Neuron (in vitro differentiated cells): ENCODE results near the gene LRRC43.

Experiments used
- H2AFZ ChIP-seq: one replicate; pipeline ENCODE4 v1.6.1; 2013; ENCODE audit warnings: low read depth, mild to moderate bottlenecking, inconsistent platforms, low read length, moderate library complexity
- H3K27me3 ChIP-seq: one replicate; pipeline ENCODE4 v1.6.1; 2013; ENCODE audit warnings: low read length; ENCODE audit not compliant: insufficient read depth
- H3K36me3 ChIP-seq: one replicate; pipeline ENCODE4 v1.6.1; 2013; ENCODE audit warnings: low read length; ENCODE audit not compliant: insufficient read depth
- H3K4me1 ChIP-seq: one replicate; pipeline ENCODE4 v1.6.1; 2013; ENCODE audit warnings: low read length; ENCODE audit not compliant: insufficient read depth
- H3K4me3 ChIP-seq: 2 replicates; pipeline ENCODE4 v1.5.1; 2013; ENCODE audit warnings: mild to moderate bottlenecking, low read length, moderate library complexity
- H3K9me3 ChIP-seq: one replicate; pipeline ENCODE4 v1.6.1; 2013; ENCODE audit warnings: low read length

The LRRC43 gene

DNA sequence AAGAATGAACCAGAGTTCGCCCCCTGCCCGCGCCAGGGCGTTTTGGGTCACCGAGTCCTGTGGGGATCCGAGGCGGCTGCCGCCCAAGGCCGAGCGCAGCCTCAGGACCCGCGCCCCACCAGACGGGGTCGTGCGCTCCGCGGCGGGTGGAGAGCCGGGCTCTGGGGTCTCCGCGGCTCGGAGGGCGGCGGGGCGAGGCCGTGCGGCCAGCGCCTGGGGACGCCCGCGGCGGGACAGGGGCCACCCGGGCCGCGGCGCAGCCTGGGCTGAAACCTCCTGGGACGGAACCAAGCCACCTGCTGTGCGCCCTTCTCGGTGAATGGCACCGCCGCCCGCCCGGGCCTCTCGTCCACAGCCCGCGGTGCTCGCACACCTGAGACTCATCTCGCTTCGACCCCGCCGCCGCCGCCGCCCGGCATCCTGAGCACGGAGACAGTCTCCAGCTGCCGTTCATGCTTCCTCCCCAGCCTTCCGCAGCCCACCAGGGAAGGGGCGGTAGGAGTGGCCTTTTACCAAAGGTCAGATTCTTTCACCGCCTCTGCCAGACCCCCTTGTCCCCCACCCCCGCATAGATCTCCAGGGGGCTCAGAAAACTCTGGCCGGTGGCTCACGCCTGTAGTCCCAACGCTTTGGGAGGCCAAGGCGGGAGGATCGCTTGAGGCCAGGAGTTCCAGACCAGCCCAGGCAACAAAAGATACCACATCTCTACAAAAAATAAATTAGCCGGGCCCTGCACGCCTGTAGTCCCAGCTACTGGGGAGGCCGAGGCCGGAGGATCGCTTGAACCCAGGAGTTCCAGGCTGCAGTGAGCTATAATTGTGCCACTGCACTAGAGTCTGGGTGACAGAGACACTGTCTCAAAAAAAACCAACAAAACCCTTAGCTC, 21.5 kb downstream of the LRRC43 start:
- Histone ChIP-seq H3K27me3 (peaks cover 48% of the 10 kb centered on the region), H3K9me3 (peaks cover 3% of the 10 kb centered on the region), H2AFZ (peak overlapping the region; percentile 23), H3K4me1 (peaks cover 3% of the 10 kb centered on the region), H3K36me3 (peaks cover 26% of the 10 kb centered on the region), H3K4me3 (peak overlapping the region; percentile 44)

- Histone ChIP-seq H3K27me3 (peaks cover 42% of the 10 kb centered on the region), H3K36me3 (peaks cover 35% of the 10 kb centered on the region), H3K4me1 (peaks cover 3% of the 10 kb centered on the region), H2AFZ (no peak overlapping the region), H3K9me3 (no peaks in the 10 kb centered on the region), H3K4me3 (no peak overlapping the region)
Measured at GRCh38 chr12:122205053-122205925, 22.4 kb downstream of the LRRC43 start.

GRCh38 chr12:122206111-122206881, 23.4 kb downstream of the LRRC43 start:
- Histone ChIP-seq H3K27me3 (peaks cover 40% of the 10 kb centered on the region), H3K9me3 (no peaks in the 10 kb centered on the region), H3K4me1 (peaks cover 3% of the 10 kb centered on the region), H3K36me3 (peaks cover 43% of the 10 kb centered on the region), H2AFZ (no peak overlapping the region), H3K4me3 (no peak overlapping the region)

DNA sequence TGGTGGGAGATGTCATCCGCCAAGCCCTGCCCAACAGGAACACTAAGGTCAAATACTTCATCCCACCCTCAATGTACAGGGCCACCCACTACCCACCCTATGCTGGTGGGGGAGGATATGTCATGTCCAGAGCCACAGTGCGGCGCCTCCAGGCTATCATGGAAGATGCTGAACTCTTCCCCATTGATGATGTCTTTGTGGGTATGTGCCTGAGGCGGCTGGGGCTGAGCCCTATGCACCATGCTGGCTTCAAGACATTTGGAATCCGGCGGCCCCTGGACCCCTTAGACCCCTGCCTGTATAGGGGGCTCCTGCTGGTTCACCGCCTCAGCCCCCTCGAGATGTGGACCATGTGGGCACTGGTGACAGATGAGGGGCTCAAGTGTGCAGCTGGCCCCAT, 24.1 kb downstream of the LRRC43 start:
- peaks cover 49% of the 10 kb centered on the region for H3K36me3 ChIP-seq
- H3K27me3 ChIP-seq = peaks cover 33% of the 10 kb centered on the region
- peaks cover 3% of the 10 kb centered on the region for H3K4me1 ChIP-seq
- H3K9me3 ChIP-seq = no peaks in the 10 kb centered on the region
- H3K4me3 ChIP-seq = no peak overlapping the region
- H2AFZ ChIP-seq = no peak overlapping the region

GRCh38 chr12:122207391-122207790, 24.5 kb downstream of the LRRC43 start:
- H3K27me3 ChIP-seq = peaks cover 30% of the 10 kb centered on the region
- H2AFZ ChIP-seq = no peak overlapping the region
- no peaks in the 10 kb centered on the region for H3K9me3 ChIP-seq
- no peak overlapping the region for H3K4me3 ChIP-seq
- peaks cover 3% of the 10 kb centered on the region for H3K4me1 ChIP-seq
- H3K36me3 ChIP-seq = peaks cover 54% of the 10 kb centered on the region

DNA sequence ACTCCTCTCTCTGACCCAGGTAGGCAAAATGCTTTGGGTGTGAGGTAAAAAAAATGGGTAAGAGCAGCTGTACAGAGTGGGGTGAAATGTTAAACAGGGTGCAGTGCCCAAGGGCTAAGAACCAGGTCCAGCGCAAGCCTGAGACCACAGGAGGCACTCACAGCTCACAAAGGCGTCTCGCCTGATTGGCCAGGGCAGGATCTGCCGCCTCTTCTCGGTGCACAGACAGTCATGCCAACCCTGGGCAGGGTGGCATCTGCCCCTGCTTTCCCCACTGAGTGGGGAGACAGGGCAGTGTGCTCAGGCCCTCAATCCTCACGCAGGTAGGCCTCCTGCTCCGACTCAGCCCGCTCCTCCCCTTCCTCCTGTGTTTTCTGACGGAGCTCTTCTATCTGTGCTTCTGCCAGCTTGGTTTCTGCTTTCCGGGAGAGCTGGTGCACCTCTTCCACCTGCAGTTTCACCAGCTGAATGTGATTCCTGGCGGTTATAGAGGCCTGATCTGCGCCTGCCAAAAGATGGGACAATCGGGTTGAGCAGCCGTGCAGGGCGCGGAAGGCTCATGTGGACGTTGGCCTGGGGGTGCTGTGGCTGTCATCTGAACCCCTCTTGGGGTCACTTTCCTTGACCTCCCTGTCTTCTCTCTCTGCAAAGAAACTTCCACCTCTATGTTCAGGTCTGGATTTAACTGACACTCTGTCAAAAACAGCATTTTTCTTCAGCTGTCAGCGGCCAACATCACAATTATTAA, 25.3 kb downstream of the LRRC43 start:
- peaks cover 22% of the 10 kb centered on the region for H3K27me3 ChIP-seq
- peaks cover under 1% of the 10 kb centered on the region for H3K4me1 ChIP-seq
- H3K4me3 ChIP-seq = no peak overlapping the region
- H3K9me3 ChIP-seq = no peaks in the 10 kb centered on the region
- no peak overlapping the region for H2AFZ ChIP-seq
- peaks cover 60% of the 10 kb centered on the region for H3K36me3 ChIP-seq

DNA sequence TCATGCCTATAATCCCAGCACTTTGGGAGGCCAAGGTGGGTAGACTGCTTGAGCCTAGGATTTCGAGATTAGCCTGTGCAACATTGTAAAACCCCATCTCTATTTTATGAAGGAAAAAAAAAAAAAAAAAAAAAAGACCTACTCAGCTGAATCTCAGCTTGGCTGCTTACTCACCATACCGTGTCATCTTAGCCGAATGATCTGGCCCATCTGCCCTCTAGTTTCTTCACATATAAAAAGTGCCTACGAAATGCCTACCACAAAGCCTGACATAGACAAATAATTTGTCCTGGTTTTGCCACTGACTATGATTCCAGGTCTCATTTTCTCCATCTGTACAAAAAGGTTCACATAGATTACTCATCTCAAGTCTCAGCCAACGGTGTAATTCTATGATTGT, 32.8 kb downstream of the LRRC43 start:
- Histone ChIP-seq H3K4me1 (no peaks in the 10 kb centered on the region), H2AFZ (no peak overlapping the region), H3K9me3 (no peaks in the 10 kb centered on the region), H3K36me3 (peaks cover 84% of the 10 kb centered on the region), H3K4me3 (no peak overlapping the region), H3K27me3 (no peaks in the 10 kb centered on the region)

DNA sequence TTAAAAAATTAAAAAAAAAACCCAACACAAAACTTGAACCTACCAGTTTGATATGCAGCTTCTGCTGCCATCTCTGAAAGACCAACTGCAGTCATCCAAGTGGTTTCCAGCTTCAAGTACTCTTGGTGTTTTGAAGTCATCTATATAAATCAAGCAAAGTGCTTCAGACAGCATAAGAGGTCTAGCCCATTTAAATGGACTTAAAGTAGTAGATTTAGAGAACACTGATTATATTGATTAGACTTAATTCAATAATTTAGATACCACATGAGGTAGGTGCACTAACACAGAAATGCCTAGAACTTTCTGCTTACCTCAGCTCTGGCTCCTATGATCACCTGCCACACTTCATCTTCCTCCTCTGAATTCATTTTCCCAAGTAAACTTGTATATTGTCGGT, 33.5 kb downstream of the LRRC43 start:
- no peaks in the 10 kb centered on the region for H3K9me3 ChIP-seq
- H3K36me3 ChIP-seq = peaks cover 85% of the 10 kb centered on the region
- H2AFZ ChIP-seq = no peak overlapping the region

DNA sequence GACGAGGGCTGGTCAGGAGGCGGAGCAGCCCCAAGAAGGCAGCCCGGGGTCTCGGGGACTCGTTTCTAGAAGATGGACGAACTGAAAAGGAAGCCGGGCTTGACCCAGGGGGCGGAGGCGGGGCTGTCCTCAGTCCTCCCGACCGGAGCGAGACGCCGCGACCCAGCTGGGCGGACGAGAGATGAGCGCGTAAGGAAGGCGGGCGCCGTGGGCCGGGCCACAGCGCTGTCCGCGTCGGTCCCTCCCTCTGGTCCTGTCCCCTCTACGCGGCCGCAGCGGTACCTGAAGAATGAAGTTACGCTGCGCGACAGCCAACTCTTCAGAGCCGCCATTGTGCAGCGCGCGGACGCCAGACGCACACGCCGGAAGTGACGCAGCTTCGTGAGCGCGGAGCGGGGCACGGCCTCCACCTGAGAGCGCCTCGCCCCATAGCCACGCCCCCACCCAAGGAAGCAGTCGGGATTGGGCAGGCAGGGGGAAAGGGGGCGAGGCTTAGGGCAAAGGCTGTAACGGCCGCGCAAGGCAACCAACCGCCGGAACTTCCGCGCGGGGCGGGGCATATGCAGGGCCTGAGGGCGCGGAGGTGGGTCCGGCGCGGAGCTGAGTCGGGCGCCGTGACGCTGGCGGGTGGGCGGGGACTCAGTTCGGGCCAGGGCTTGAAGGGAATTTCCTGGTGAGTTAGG, 42.9 kb downstream of the LRRC43 start, which contains the start of gene DIABLO:
Gene DIABLO, minus strand, starts transcription at position 370 of the 683 bp plus-strand sequence. Its CDS starts 38 bp downstream, at position 332.
- Histone ChIP-seq H2AFZ (peak within 1 kb of the TSS; percentile 52), H3K36me3 (peaks cover 41% of the 10 kb centered on the region), H3K27me3 (no peaks in the 10 kb centered on the region), H3K4me3 (peak within 1 kb of the TSS; percentile 79), H3K9me3 (no peaks in the 10 kb centered on the region), H3K4me1 (peaks cover 38% of the 10 kb centered on the region)

More for the DNA sequence above, 33.5 kb downstream of the LRRC43 start:
- no peaks in the 10 kb centered on the region for H3K27me3 ChIP-seq
- no peaks in the 10 kb centered on the region for H3K4me1 ChIP-seq
- H3K4me3 ChIP-seq = no peak overlapping the region

DNA sequence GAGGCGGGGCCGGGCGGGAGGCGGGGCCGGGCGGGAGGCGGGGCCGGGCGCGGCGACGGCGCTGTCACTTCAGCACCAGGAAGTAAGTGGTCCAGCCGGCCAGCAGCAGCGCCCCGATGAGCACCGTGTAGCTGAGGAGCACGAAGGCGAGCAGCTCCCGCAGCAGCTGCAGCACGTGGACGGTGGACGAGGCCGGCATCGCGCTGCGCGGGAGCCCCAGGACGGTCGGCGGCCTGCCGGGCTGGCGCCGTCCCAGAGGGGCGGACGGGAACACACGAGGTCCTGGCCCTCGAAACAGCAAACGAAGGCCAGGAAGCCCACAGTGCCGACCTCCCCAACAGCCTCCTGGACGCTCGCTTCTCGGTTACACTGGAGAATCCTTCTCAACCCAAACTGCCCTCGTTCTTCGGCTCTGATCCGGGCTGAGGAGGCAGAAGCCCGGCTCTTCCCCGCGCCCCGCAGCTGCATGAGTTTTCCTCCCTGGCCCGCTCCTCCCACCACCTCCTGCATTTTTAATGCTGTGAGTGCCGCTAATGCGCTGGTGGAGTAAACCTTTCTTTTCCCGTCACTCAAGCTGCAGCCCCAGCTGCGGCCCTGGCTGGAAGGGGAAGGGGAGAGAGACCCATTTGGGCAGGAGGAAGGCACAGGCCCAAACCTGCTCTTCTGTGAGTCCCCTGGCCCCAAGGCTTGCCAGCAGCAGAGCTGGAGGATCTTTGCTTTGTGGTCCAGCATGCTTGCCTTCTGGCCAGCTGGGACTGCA, 43.6 kb downstream of the LRRC43 start:
- Histone ChIP-seq H3K36me3 (peaks cover 40% of the 10 kb centered on the region), H3K4me3 (peak overlapping the region; percentile 54), H2AFZ (peak overlapping the region; percentile 52), H3K9me3 (no peaks in the 10 kb centered on the region), H3K4me1 (peaks cover 38% of the 10 kb centered on the region), H3K27me3 (no peaks in the 10 kb centered on the region)

- Histone ChIP-seq H3K36me3 (peaks cover 39% of the 10 kb centered on the region), H3K4me3 (no peak overlapping the region), H2AFZ (no peak overlapping the region), H3K4me1 (peaks cover 38% of the 10 kb centered on the region), H3K27me3 (no peaks in the 10 kb centered on the region), H3K9me3 (no peaks in the 10 kb centered on the region)
Measured at GRCh38 chr12:122227341-122227740, 44.4 kb downstream of the LRRC43 start.
